Endodermal cell (in vitro differentiated cells): ENCODE data around the gene UQCRC2. TPM values are rescaled to one million over a fixed set of nuclear protein-coding genes. Genes with fewer than 3 reads are reported as not detected.
A peak's percentile ranks its signal among the peaks of the same experiment; 100 is the strongest.

Experiments
- DNase-seq: peaks from one replicate; pipeline ENCODE4 v3.0.0-alpha.2; 2017
- H3K27ac ChIP-seq: 2 replicates; pipeline ENCODE4 v1.5.1; 2013; ENCODE audit warnings: mild to moderate bottlenecking, low read depth, low read length, moderate library complexity
- H3K27me3 ChIP-seq: 2 replicates; pipeline ENCODE4 v1.6.1; 2013; ENCODE audit warnings: mild to moderate bottlenecking, low read length, moderate library complexity; ENCODE audit not compliant: insufficient read depth, control insufficient read depth, poor library complexity, severe bottlenecking
- H3K36me3 ChIP-seq: 2 replicates; pipeline ENCODE4 v1.7.0; 2013; ENCODE audit warnings: mild to moderate bottlenecking, low read length, moderate library complexity; ENCODE audit not compliant: control insufficient read depth, insufficient read depth
- H3K4me1 ChIP-seq: one replicate; pipeline ENCODE4 v1.7.0; 2013; ENCODE audit warnings: low read length; ENCODE audit not compliant: control insufficient read depth, insufficient read depth
- H3K4me3 ChIP-seq: 2 replicates; pipeline ENCODE4 v1.5.1; 2013; ENCODE audit warnings: mild to moderate bottlenecking, low read length, moderate library complexity
- H3K9ac ChIP-seq: 2 replicates; pipeline ENCODE4 v1.6.1; 2013; ENCODE audit warnings: mild to moderate bottlenecking, low read length, moderate library complexity; ENCODE audit not compliant: poor library complexity, severe bottlenecking; ENCODE audit errors: extremely low read depth
- H3K9me3 ChIP-seq: 2 replicates; pipeline ENCODE4 v1.6.1; 2013; ENCODE audit warnings: mild to moderate bottlenecking, low read length, moderate library complexity; ENCODE audit not compliant: control insufficient read depth
- H3K27ac Mint-ChIP-seq: 2 replicates; pipeline ENCODE4 v1.8.0; 2020; ENCODE audit warnings: mixed read lengths
- H3K27me3 Mint-ChIP-seq: 2 replicates; pipeline ENCODE4 v1.8.0; 2021; ENCODE audit warnings: mild to moderate bottlenecking, mixed read lengths; ENCODE audit not compliant: insufficient read depth
- H3K36me3 Mint-ChIP-seq: 2 replicates; pipeline ENCODE4 v1.8.0; 2020; ENCODE audit warnings: low read depth, mixed read lengths
- H3K4me1 Mint-ChIP-seq: 2 replicates; pipeline ENCODE4 v1.8.0; 2020; ENCODE audit warnings: mixed read lengths
- H3K4me3 Mint-ChIP-seq: 2 replicates; pipeline ENCODE4 v1.8.0; 2020; ENCODE audit warnings: mild to moderate bottlenecking, moderate library complexity, mixed read lengths
- H3K9me3 Mint-ChIP-seq: 2 replicates; pipeline ENCODE4 v1.8.0; 2020; ENCODE audit warnings: mild to moderate bottlenecking, mixed read lengths
- CTCF ChIP-seq: fragments of 200-600 bp; sonication (generic); conservative IDR thresholded peaks from 2 replicates; pipeline ENCODE4 v1.5.0; 2021; ENCODE audit warnings: antibody characterized with exemption, mild to moderate bottlenecking
- WGBS, 2 experiments: methylation state at CpG; one replicate each; pipeline versions ENCODE4 v1.1.5 to v1.1.7; 2013; ENCODE audit warnings: missing lambda C conversion rate in 2 of 2, mixed read lengths in 1 of 2; ENCODE audit not compliant: insufficient coverage in 1 of 2, insufficient read length in 1 of 2; 5-methylcytosine and 5-hydroxymethylcytosine counted together
- total RNA-seq, 2 donors: library from RNA; stranded (reverse); fragmentation: NEBNext Ultra II Directional in 1 of 2; extraction: Animal tissue kit (Norgen Biotek cat#: 25700) in 1 of 2; gene quantifications; 2 replicates in 1 of 2; 3 replicates in 1 of 2; pipeline ENCODE4 v1.2.1, GENCODE V29; 2021

Gene UQCRC2
- total RNA-seq, 2 donors from 2014 or later = 167 to 172 TPM

GRCh38 chr16:22008215-22009059 lies 55.3 kb downstream of the UQCRC2 start:
- H3K9me3 ChIP-seq = no peaks in the 10 kb centered on the region
- Mint-ChIP-seq H3K27me3 (peaks cover 32% of the 10 kb centered on the region), H3K4me1 (peaks cover 17% of the 10 kb centered on the region), H3K9me3 (no peaks in the 10 kb centered on the region), H3K4me3 (peak overlapping the region; percentile 86), H3K27ac (no peak overlapping the region), H3K36me3 (no peaks in the 10 kb centered on the region)
- H3K4me3 ChIP-seq = peak overlapping the region; percentile 87
- no peak for TF ChIP-seq CTCF
- no peak overlapping the region for H3K27ac ChIP-seq
- no peaks in the 10 kb centered on the region for H3K36me3 ChIP-seq
- WGBS, 2 experiments = 0 to 7% methylated on average over 22 to 57 of the region's 65 CpGs
- DNase-seq = peak; percentile 80
- peaks cover 28% of the 10 kb centered on the region for H3K27me3 ChIP-seq
- H3K9ac ChIP-seq = peak overlapping the region; percentile 13
- H3K4me1 ChIP-seq = peaks cover 3% of the 10 kb centered on the region

- TF ChIP-seq CTCF = no peak
- no peaks in the 10 kb centered on the region for H3K36me3 Mint-ChIP-seq
- H3K27ac Mint-ChIP-seq = no peak overlapping the region
- WGBS, 2 experiments = 91 to 98% methylated on average over 5 of the region's 5 CpGs
- peaks cover 5% of the 10 kb centered on the region for H3K4me1 ChIP-seq
- no peak overlapping the region for H3K4me3 Mint-ChIP-seq
- no peak overlapping the region for H3K9ac ChIP-seq
- H3K27me3 ChIP-seq = peaks cover 18% of the 10 kb centered on the region
- no peaks in the 10 kb centered on the region for H3K36me3 ChIP-seq
- no peak for DNase-seq
- no peak overlapping the region for H3K4me3 ChIP-seq
- peaks cover 28% of the 10 kb centered on the region for H3K4me1 Mint-ChIP-seq
- H3K27ac ChIP-seq = no peak overlapping the region
- no peaks in the 10 kb centered on the region for H3K9me3 Mint-ChIP-seq
- H3K9me3 ChIP-seq = no peaks in the 10 kb centered on the region
- peaks cover 12% of the 10 kb centered on the region for H3K27me3 Mint-ChIP-seq
These were observed 57.7 kb downstream of the UQCRC2 start for GRCh38 chr16:22010902-22011301.

- Mint-ChIP-seq H3K4me3 (no peak overlapping the region), H3K36me3 (no peaks in the 10 kb centered on the region), H3K4me1 (peaks cover 30% of the 10 kb centered on the region), H3K9me3 (no peaks in the 10 kb centered on the region), H3K27me3 (no peaks in the 10 kb centered on the region), H3K27ac (no peak overlapping the region)
- Histone ChIP-seq H3K27ac (no peak overlapping the region), H3K9me3 (no peaks in the 10 kb centered on the region), H3K4me3 (no peak overlapping the region), H3K9ac (no peak overlapping the region), H3K27me3 (peaks cover 6% of the 10 kb centered on the region), H3K4me1 (peaks cover 8% of the 10 kb centered on the region), H3K36me3 (no peaks in the 10 kb centered on the region)
- 50% methylated on average over 2 of the region's 2 CpGs; no CpG with 5 or more reads in 1 of the 2 experiments for WGBS, 2 experiments
- DNase-seq = no peak
- TF ChIP-seq CTCF = no peak
These were observed 59.1 kb downstream of the UQCRC2 start for GRCh38 chr16:22012241-22012640.
